MM.1S (cell line): ENCODE measurements around the gene ARHGAP40.

Experiments used
- DNase-seq: peaks from one replicate; pipeline ENCODE4 v3.0.0-alpha.2; 2015
- H2AFZ ChIP-seq: fragments of 300-600 bp; sonication (generic); 2 replicates; pipeline ENCODE4 v1.6.0; 2016; ENCODE audit warnings: antibody characterized with exemption, low read length
- H3F3A ChIP-seq: fragments of 300-600 bp; sonication (generic); 2 replicates; pipeline ENCODE4 v1.6.1; 2016; ENCODE audit warnings: mild to moderate bottlenecking, antibody characterized with exemption, low read length, moderate library complexity, mixed read lengths; ENCODE audit not compliant: insufficient read depth
- H3K27ac ChIP-seq: fragments of 300-600 bp; sonication (generic); 2 replicates; pipeline ENCODE4 v1.5.1; 2016; ENCODE audit warnings: mild to moderate bottlenecking, low read length
- H3K27me3 ChIP-seq: fragments of 300-600 bp; sonication (generic); replicated peaks from 2 replicates; pipeline ENCODE4 v1.6.0; 2016; ENCODE audit warnings: low read length; ENCODE audit not compliant: insufficient read depth
- H3K36me3 ChIP-seq: fragments of 300-600 bp; sonication (generic); replicated peaks from 2 replicates; pipeline ENCODE4 v1.6.1; 2016; ENCODE audit warnings: mild to moderate bottlenecking, low read length, mixed read lengths; ENCODE audit not compliant: insufficient read depth
- H3K4me1 ChIP-seq: fragments of 300-600 bp; sonication (generic); 2 replicates; pipeline ENCODE4 v1.6.1; 2016; ENCODE audit warnings: low read length, mixed read lengths
- H3K4me2 ChIP-seq: fragments of 300-600 bp; sonication (generic); 2 replicates; pipeline ENCODE4 v1.6.0; 2016; ENCODE audit warnings: low read depth, low read length
- H3K4me3 ChIP-seq: fragments of 300-600 bp; sonication (generic); 2 replicates; pipeline ENCODE4 v1.5.1; 2016; ENCODE audit warnings: low read length, mixed read lengths
- H3K79me2 ChIP-seq: fragments of 300-600 bp; sonication (generic); 2 replicates; pipeline ENCODE4 v1.6.1; 2016; ENCODE audit warnings: mixed run types, low read length, mixed read lengths
- H3K9ac ChIP-seq: fragments of 300-600 bp; sonication (generic); 2 replicates; pipeline ENCODE4 v1.6.1; 2016; ENCODE audit warnings: low read length, mixed read lengths
- H3K9me2 ChIP-seq: fragments of 300-600 bp; sonication (generic); replicated peaks from 2 replicates; pipeline ENCODE4 v1.6.1; 2016; ENCODE audit warnings: mild to moderate bottlenecking, low read length, mixed read lengths; ENCODE audit not compliant: insufficient read depth
- H3K9me3 ChIP-seq: fragments of 300-600 bp; sonication (generic); replicated peaks from 2 replicates; pipeline ENCODE4 v1.6.1; 2016; ENCODE audit warnings: mild to moderate bottlenecking, low read length, mixed read lengths; ENCODE audit not compliant: insufficient read depth
- H4K20me1 ChIP-seq: fragments of 300-600 bp; sonication (generic); 2 replicates; pipeline ENCODE4 v1.6.1; 2016; ENCODE audit warnings: mild to moderate bottlenecking, low read length, moderate library complexity, mixed read lengths; ENCODE audit not compliant: insufficient read depth
- CTCF ChIP-seq: fragments of 300-600 bp; sonication (generic); IDR thresholded peaks from 2 replicates; pipeline ENCODE4 v1.5.1; 2016; ENCODE audit warnings: antibody characterized with exemption, low read length, mixed read lengths
- EZH2 ChIP-seq: fragments of 300-600 bp; sonication (generic); optimal IDR thresholded peaks from 2 replicates; pipeline ENCODE3; 2017; ENCODE audit warnings: low read depth, mild to moderate bottlenecking, antibody characterized with exemption, low read length, mixed read lengths
- EZH2phosphoT487 ChIP-seq: fragments of 300-600 bp; sonication (generic); IDR thresholded peaks from 2 replicates; pipeline ENCODE4 v1.6.1; 2018; ENCODE audit warnings: antibody characterized with exemption, low read length

The ARHGAP40 gene

GRCh38 chr20:38604873-38605303 is 3.3 kb downstream of the ARHGAP40 start:
- Histone ChIP-seq H3K4me1 (peaks cover 3% of the 10 kb centered on the region; the same call in 1 of the 2 replicates), H4K20me1 (no peaks in the 10 kb centered on the region), H2AFZ (no peak overlapping the region), H3F3A (no peaks in the 10 kb centered on the region), H3K9me2 (no peaks in the 10 kb centered on the region), H3K9ac (no peak overlapping the region), H3K4me3 (no peak overlapping the region), H3K4me2 (no peak overlapping the region), H3K27ac (no peak overlapping the region), H3K79me2 (no peaks in the 10 kb centered on the region), H3K36me3 (no peaks in the 10 kb centered on the region), H3K9me3 (no peaks in the 10 kb centered on the region), H3K27me3 (peaks cover 12% of the 10 kb centered on the region; the same call in 1 of the 2 replicates)
- no peak for DNase-seq
- TF ChIP-seq EZH2phosphoT487 (no peak), EZH2 (no peak)

DNA sequence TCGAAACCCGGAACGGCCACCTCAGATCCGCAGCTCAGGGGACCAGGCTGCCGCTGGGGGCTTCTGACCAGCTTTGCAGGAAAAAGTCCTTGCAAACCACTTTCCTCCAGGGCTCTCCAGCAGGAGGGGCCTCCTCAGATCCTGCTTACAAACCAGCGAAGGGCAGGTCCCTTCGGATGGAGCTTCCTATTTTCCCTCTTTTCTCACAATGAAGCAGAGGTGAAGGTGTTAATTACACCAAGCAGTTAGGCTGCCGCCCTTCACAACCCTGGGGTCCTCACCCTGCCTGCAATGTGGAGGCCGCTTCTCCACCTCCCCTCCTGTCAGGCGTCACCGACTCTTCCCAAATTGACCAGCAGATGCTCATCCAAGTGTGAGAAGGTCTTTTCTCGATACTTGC is 5.7 kb downstream of the ARHGAP40 start:
- Histone ChIP-seq H3K4me1 (peaks cover 3% of the 10 kb centered on the region; the same call in 1 of the 2 replicates), H3K27me3 (peaks cover 5% of the 10 kb centered on the region; the same call in 1 of the 2 replicates), H3K9me2 (no peaks in the 10 kb centered on the region), H3K9ac (no peak overlapping the region), H3K4me2 (no peak overlapping the region), H3K79me2 (no peaks in the 10 kb centered on the region), H4K20me1 (no peaks in the 10 kb centered on the region), H3K9me3 (no peaks in the 10 kb centered on the region), H3F3A (no peaks in the 10 kb centered on the region), H3K4me3 (no peak overlapping the region), H3K27ac (no peak overlapping the region), H2AFZ (no peak overlapping the region), H3K36me3 (no peaks in the 10 kb centered on the region)
- TF ChIP-seq CTCF (no peak), EZH2 (no peak), EZH2phosphoT487 (no peak)
- no peak for DNase-seq

- no peaks in the 10 kb centered on the region for H3K9me3 ChIP-seq
- DNase-seq = no peak
- no peak overlapping the region for H3K27ac ChIP-seq
- no peak overlapping the region for H3K4me2 ChIP-seq
- H3K4me3 ChIP-seq = no peak overlapping the region
- no peaks in the 10 kb centered on the region for H3F3A ChIP-seq
- H3K79me2 ChIP-seq = no peaks in the 10 kb centered on the region
- H4K20me1 ChIP-seq = no peaks in the 10 kb centered on the region
- no peaks in the 10 kb centered on the region for H3K27me3 ChIP-seq
- no peak overlapping the region for H2AFZ ChIP-seq
- no peaks in the 10 kb centered on the region for H3K36me3 ChIP-seq
- no peak overlapping the region for H3K9ac ChIP-seq
- H3K9me2 ChIP-seq = no peaks in the 10 kb centered on the region
- peaks cover 3% of the 10 kb centered on the region; the same call in 1 of the 2 replicates for H3K4me1 ChIP-seq
- TF ChIP-seq CTCF (no peak), EZH2phosphoT487 (no peak), EZH2 (no peak)
Observed at GRCh38 chr20:38608188-38608587, 6.6 kb downstream of the ARHGAP40 start.

GRCh38 chr20:38609815-38610214 is 8.2 kb downstream of the ARHGAP40 start:
- no peak for TF ChIP-seq EZH2phosphoT487
- no peak for TF ChIP-seq CTCF
- no peak for TF ChIP-seq EZH2
- no peak overlapping the region for H2AFZ ChIP-seq
- no peaks in the 10 kb centered on the region for H3F3A ChIP-seq
- no peaks in the 10 kb centered on the region for H3K9me3 ChIP-seq
- H3K4me1 ChIP-seq = peaks cover 3% of the 10 kb centered on the region; the same call in 1 of the 2 replicates
- H3K9ac ChIP-seq = no peak overlapping the region
- no peaks in the 10 kb centered on the region for H4K20me1 ChIP-seq
- H3K4me3 ChIP-seq = no peak overlapping the region
- no peak overlapping the region for H3K4me2 ChIP-seq
- H3K36me3 ChIP-seq = no peaks in the 10 kb centered on the region
- H3K9me2 ChIP-seq = no peaks in the 10 kb centered on the region
- no peak for DNase-seq
- peaks cover 9% of the 10 kb centered on the region; the same call in 1 of the 2 replicates for H3K27me3 ChIP-seq
- H3K79me2 ChIP-seq = no peaks in the 10 kb centered on the region
- H3K27ac ChIP-seq = no peak overlapping the region
